Endothelial cell of umbilical vein (primary cell): ENCODE measurements around the gene PLXNA4. TPM values are rescaled to one million over a fixed set of nuclear protein-coding genes. Genes with fewer than 3 reads are reported as not detected.

ENCODE experiments used
- BruUV-seq: library from RNA; stranded (reverse); fragments of 400-500 nt; replicated peaks from 2 replicates; lab custom pipeline; 2021; lab: Mats Ljungman, UMichigan
- CTCF ChIA-PET: fragments of 300-600, 350-600 bp; sonication (Branson Sonifier 250); formaldehyde crosslinking; loops from one replicate; lab custom pipeline; 2021; ENCODE audit warnings: antibody characterized with exemption, inconsistent platforms; lab: Charles Lee
- POLR2A ChIA-PET: fragments of 300-600, 350-600 bp; sonication (Branson Sonifier 250); formaldehyde crosslinking; loops from one replicate; lab custom pipeline; 2021; ENCODE audit warnings: antibody characterized with exemption, inconsistent platforms; lab: Charles Lee
- DNase-seq: peaks from one replicate; pipeline ENCODE4 v3.0.0-alpha.2; 2011; ENCODE audit warnings: low read depth, low spot score
- FAIRE-seq: peaks from 2 replicates; lab custom pipeline; 2011; peaks lifted over from hg19 to GRCh38; lab: Jason Lieb, UNC
- H2AFZ ChIP-seq: 2 replicates; pipeline ENCODE4 v1.6.0; 2012; ENCODE audit warnings: low read depth, low read length, control low read depth, inconsistent platforms
- H3K27ac ChIP-seq: 2 replicates; pipeline ENCODE4 v1.5.1; 2011; ENCODE audit warnings: low read depth, mild to moderate bottlenecking, control low read depth, low read length, moderate library complexity; ENCODE audit not compliant: insufficient read depth
- H3K27me3 ChIP-seq, 2 experiments: 2 replicates each; pipeline versions ENCODE4 v1.6.0 to v1.6.1; 2011; ENCODE audit warnings: low read length in 2 of 2, mixed read lengths in 1 of 2; ENCODE audit not compliant: control insufficient read depth in 2 of 2, insufficient read depth in 2 of 2
- H3K36me3 ChIP-seq, 2 experiments: 2 replicates in 1 of 2; 3 replicates in 1 of 2; pipeline ENCODE4 v1.5.1; 2011; ENCODE audit warnings: low read length in 2 of 2, mild to moderate bottlenecking in 1 of 2, moderate library complexity in 1 of 2; ENCODE audit not compliant: control insufficient read depth in 2 of 2, insufficient read depth in 2 of 2; ENCODE audit errors: extremely low read depth in 1 of 2
- H3K4me1 ChIP-seq: 3 replicates; pipeline ENCODE4 v1.5.1; 2011; ENCODE audit warnings: mild to moderate bottlenecking, low read length; ENCODE audit not compliant: control insufficient read depth, insufficient read depth; ENCODE audit errors: extremely low read depth
- H3K4me2 ChIP-seq: 2 replicates; pipeline ENCODE4 v1.6.1; 2011; ENCODE audit warnings: low read length, control low read depth, mixed read lengths; ENCODE audit not compliant: insufficient read depth
- H3K4me3 ChIP-seq, 3 experiments: fragments of 200-600 bp in 1 of 3; sonication (generic), shearing (Covaris generic) in 1 of 3; replicated peaks in 1 of 3; 2 replicates each; pipeline ENCODE4 v1.5.1; 2011 to 2016; ENCODE audit warnings: control low read depth in 3 of 3, low read length in 3 of 3, mild to moderate bottlenecking in 2 of 3, inconsistent platforms in 1 of 3, low read depth in 1 of 3, moderate library complexity in 1 of 3; ENCODE audit not compliant: insufficient read depth in 1 of 3
- H3K79me2 ChIP-seq: 2 replicates; pipeline ENCODE4 v1.6.0; 2012; ENCODE audit warnings: low read length, inconsistent platforms; ENCODE audit not compliant: control insufficient read depth, insufficient read depth
- H3K9ac ChIP-seq: replicated peaks from 2 replicates; pipeline ENCODE3; 2011; ENCODE audit warnings: low read length, control low read depth; ENCODE audit not compliant: insufficient read depth; ENCODE audit errors: extremely low read depth
- H3K9me1 ChIP-seq: replicated peaks from 3 replicates; pipeline ENCODE4 v1.6.0; 2011; ENCODE audit warnings: mild to moderate bottlenecking, low read length; ENCODE audit not compliant: control insufficient read depth, insufficient read depth; ENCODE audit errors: extremely low read depth
- H3K9me3 ChIP-seq: replicated peaks from 2 replicates; pipeline ENCODE4 v1.5.1; 2012; ENCODE audit warnings: low read length, inconsistent platforms; ENCODE audit not compliant: control insufficient read depth, insufficient read depth
- H4K20me1 ChIP-seq: replicated peaks from 2 replicates; pipeline ENCODE3; 2011; ENCODE audit warnings: mild to moderate bottlenecking, low read length; ENCODE audit not compliant: control insufficient read depth, insufficient read depth; ENCODE audit errors: extremely low read depth
- CTCF ChIP-seq, 2 donors: IDR thresholded peaks; 1 replicate in 1 of 2; 2 replicates in 1 of 2; pipeline ENCODE4 v1.5.1; 2011; ENCODE audit warnings: low read length in 2 of 2, mild to moderate bottlenecking in 2 of 2, moderate library complexity in 2 of 2, control low read depth in 1 of 2, inconsistent platforms in 1 of 2, low read depth in 1 of 2; ENCODE audit not compliant: insufficient read depth in 1 of 2; ENCODE audit errors: extremely low read depth in 1 of 2
- EZH2 ChIP-seq: IDR thresholded peaks from 2 replicates; pipeline ENCODE4 v1.6.1; 2012; ENCODE audit warnings: borderline replicate concordance, low read depth, mild to moderate bottlenecking, moderate library complexity, low read length, inconsistent platforms; ENCODE audit not compliant: severe bottlenecking
- FOS ChIP-seq: IDR thresholded peaks from 2 replicates; pipeline ENCODE4 v1.6.1; 2011; ENCODE audit warnings: mild to moderate bottlenecking, low read length, moderate library complexity, borderline replicate concordance; ENCODE audit not compliant: insufficient read depth
- GATA2 ChIP-seq: IDR thresholded peaks from 2 replicates; pipeline ENCODE4 v1.7.0; 2011; ENCODE audit warnings: low read depth, mild to moderate bottlenecking, moderate library complexity, mixed read lengths, low read length; ENCODE audit not compliant: insufficient read length, insufficient read depth
- JUN ChIP-seq: IDR thresholded peaks from 2 replicates; pipeline ENCODE4 v1.6.1; 2011; ENCODE audit warnings: borderline replicate concordance, low read depth; ENCODE audit not compliant: insufficient read length, insufficient read depth
- MAX ChIP-seq: IDR thresholded peaks from 2 replicates; pipeline ENCODE4 v1.6.1; 2011; ENCODE audit not compliant: insufficient read depth, insufficient read length
- MYC ChIP-seq: IDR thresholded peaks from one replicate; pipeline ENCODE4 v1.6.1; 2011; ENCODE audit warnings: mild to moderate bottlenecking, low read depth, low read length
- POLR2A ChIP-seq: IDR thresholded peaks from 2 replicates; pipeline ENCODE4 v1.6.1; 2012; ENCODE audit warnings: low read depth, mild to moderate bottlenecking, control low read depth, low read length
- POLR2AphosphoS5 ChIP-seq: IDR thresholded peaks from 2 replicates; pipeline ENCODE4 v1.6.1; 2012; ENCODE audit warnings: low read depth, mild to moderate bottlenecking, control low read depth, low read length, moderate library complexity; ENCODE audit not compliant: insufficient read depth
- dilution Hi-C: fragments of 300-500 bp; cut with MboI; formaldehyde crosslinking; loops from one replicate; pipeline ENCODE4 v1.15.0; 2019; ENCODE audit warnings: low sequenced_read_pairs; ENCODE audit not compliant: extremely low pct_ligation_motif_present
- intact Hi-C: fragments of 100-400 bp; cut with micrococcal nuclease; formaldehyde crosslinking; loops from one replicate; pipeline ENCODE4 v1.10.0; 2022
- polyA plus RNA-seq, 4 experiments: library from polyadenylated mRNA; depleted of rRNA in 3 of 4; stranded (reverse) in 3 of 4; unstranded in 1 of 4; fragments of >200 nt; gene quantifications; 2 replicates each; pipeline versions ENCODE4 v1.2.1 to v1.2.3, GENCODE V29; 2011 to 2012; ENCODE audit warnings: missing spikeins in 1 of 4
- total RNA-seq: library from RNA; stranded (reverse); gene quantifications from 2 replicates; pipeline ENCODE4 v1.2.3, GENCODE V29; 2021

Gene PLXNA4
- total and polyA plus RNA-seq, 2 donors (not counting 3 experiments of a cell fraction or from before 2014, with no cell fraction given) = 12.1 to 20.4 TPM

- Histone ChIP-seq H3K9ac (no peak overlapping the region), H3K36me3 (no peaks in the 10 kb centered on the region), H3K79me2 (no peaks in the 10 kb centered on the region), H3K4me1 (no peaks in the 10 kb centered on the region), H3K27me3 (no peaks in the 10 kb centered on the region), H4K20me1 (no peaks in the 10 kb centered on the region), H2AFZ (no peak overlapping the region), H3K27ac (no peak overlapping the region), H3K9me1 (no peaks in the 10 kb centered on the region), H3K9me3 (no peaks in the 10 kb centered on the region), H3K4me3 (no peak overlapping the region), H3K4me2 (no peak overlapping the region)
- DNase-seq (no peak), FAIRE-seq (no peak)
- no peak for TF ChIP-seq POLR2AphosphoS5
- no peak for TF ChIP-seq EZH2
- TF ChIP-seq CTCF (IDR thresholded peaks at IDR 0.05; ENCODE audit: extremely low read depth in 1 of 2, insufficient read depth in 1 of 2, low read depth in 1 of 2, low read length in 2 of 2) = no peak
- TF ChIP-seq JUN = no peak
- no peak for TF ChIP-seq FOS
- TF ChIP-seq MAX = no peak
- no peak for TF ChIP-seq GATA2
- TF ChIP-seq MYC = no peak
- no peak for TF ChIP-seq POLR2A
- BruUV-seq = no TSS peak
- ChIA-PET CTCF (interaction anchor here (1.5 kb wide), 1 partner anchor 182 kb away, joined by 4 read pairs; no protein-coding TSS in a partner anchor), POLR2A (no interaction called here)
- intact Hi-C loops = no loop called here
- dilution Hi-C loops = no loop called here
These were observed 177.9 kb downstream of the PLXNA4 start for GRCh38 chr7:132398253-132398925.
